Measurements from ENCODE around the gene CAMK1G. TPM values are rescaled to one million over a fixed set of nuclear protein-coding genes. Genes with fewer than 3 reads are reported as not detected.

CAMK1G gene
- polyA plus RNA-seq, 6 donors from 2014 or later = not detected

DNA sequence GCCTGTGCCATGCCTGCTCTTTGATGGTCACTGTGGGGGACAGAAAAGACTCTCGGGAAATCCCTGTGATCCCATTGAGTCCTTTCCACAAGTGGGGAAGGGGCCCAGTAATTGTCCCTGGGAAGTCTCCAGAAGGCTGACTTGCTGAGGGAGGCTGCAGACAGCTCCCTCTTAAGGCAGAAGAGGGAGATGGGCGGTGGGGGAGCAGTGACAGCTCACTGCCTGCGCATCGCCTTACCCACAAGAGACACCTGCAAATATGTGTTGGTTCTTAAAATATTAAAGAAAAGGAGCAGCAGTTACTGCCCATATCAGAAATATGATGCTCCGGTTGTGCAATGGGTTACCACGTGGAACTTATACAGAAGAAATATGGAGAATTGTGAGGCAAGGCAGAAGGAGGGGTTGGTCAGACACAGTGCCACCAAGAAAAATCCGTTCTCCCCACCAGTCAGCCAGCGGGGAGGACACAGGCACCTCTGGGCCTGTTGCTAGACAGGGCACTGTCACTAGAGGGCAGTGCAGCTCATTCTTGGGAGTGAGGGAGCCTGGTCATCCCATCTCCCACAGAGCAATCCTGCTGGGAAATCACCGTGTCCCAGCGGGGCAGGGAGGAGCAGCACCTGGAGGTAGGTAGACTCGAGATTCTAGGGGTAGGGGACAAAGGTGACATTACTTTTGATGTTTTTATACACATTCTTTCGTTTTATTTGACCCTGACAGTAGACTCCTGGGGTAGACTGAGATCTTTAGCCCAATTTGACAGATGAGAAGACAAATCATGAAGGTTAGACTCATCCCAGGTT, 6.9 kb upstream of the CAMK1G start:
- ATAC-seq (ENCODE audit: low read depth in 2 of 2) = peak in 1 of 2 donors; percentile 39
- Mint-ChIP-seq H3K4me3 (no peak overlapping the region), H3K4me1 (no peaks in the 10 kb centered on the region), H3K27me3 (peaks cover 9 to 27% (median 26%) of the 10 kb centered on the region in 3 donors), H3K9me3 (no peaks in the 10 kb centered on the region), H3K27ac (no peak overlapping the region), H3K36me3 (no peaks in the 10 kb centered on the region)
- peak; percentile 15 for DNase-seq

GRCh38 chr1:209577346-209577745, 6.2 kb upstream of the CAMK1G start:
- no peaks in the 10 kb centered on the region for H3K36me3 Mint-ChIP-seq
- H3K27ac Mint-ChIP-seq = no peak overlapping the region
- ATAC-seq (ENCODE audit: low read depth in 2 of 2) = no peak
- H3K4me1 Mint-ChIP-seq = no peaks in the 10 kb centered on the region
- H3K27me3 Mint-ChIP-seq = peaks cover 6 to 20% (median 20%) of the 10 kb centered on the region in 3 donors
- H3K9me3 Mint-ChIP-seq = no peaks in the 10 kb centered on the region
- DNase-seq = no peak
- no peak overlapping the region for H3K4me3 Mint-ChIP-seq

DNA sequence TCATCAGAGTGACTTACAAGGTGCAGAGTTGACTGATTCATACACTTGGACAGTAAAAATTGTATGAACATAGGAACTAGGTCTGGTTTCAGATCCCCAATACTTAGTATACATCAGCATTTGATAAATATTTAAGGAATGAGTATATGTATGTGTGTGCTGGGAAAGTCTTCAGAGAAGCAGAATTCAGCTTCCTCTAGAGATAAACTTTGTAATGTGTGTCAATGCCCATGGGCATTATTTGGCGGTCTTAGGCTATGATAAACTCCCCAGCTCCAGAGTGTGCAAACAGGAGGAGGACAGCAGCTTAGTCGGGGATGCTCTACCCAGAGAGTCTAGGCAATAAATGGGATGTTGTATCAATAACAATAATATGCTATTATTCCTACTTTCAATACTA, 2.9 kb upstream of the CAMK1G start:
- Mint-ChIP-seq H3K4me1 (no peaks in the 10 kb centered on the region), H3K9me3 (no peaks in the 10 kb centered on the region), H3K27ac (no peak overlapping the region), H3K4me3 (no peak overlapping the region), H3K27me3 (peaks cover 6 to 8% (median 8%) of the 10 kb centered on the region in 3 donors), H3K36me3 (no peaks in the 10 kb centered on the region)
- DNase-seq = no peak
- no peak for ATAC-seq (ENCODE audit: low read depth in 2 of 2)

DNA sequence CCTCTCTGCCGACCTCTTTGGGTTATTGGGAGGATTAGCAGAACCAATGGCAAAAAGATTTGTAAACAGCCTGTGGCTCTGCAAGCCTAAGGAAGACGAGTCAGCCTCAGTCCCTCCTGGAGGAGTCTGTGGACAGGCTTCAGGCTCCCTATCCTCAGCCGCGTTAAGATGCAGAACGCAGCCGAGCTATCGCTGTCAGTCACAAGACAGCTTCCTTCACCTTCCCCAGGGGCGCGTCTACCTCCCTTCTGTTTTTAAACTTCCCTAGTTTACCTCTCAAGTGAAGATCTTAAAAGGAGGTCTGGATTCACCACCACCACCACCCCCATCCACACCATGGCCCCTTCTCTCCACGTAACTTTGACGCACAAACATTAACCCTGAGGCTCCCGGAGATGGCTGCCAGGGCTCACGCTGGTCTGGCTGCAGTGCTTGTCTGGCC, 738 bp downstream of the CAMK1G start:
- Mint-ChIP-seq H3K9me3 (peaks cover 0 to 2% (median 0%) of the 10 kb centered on the region in 7 donors), H3K27me3 (peaks cover 7 to 30% (median 11%) of the 10 kb centered on the region in 3 donors), H3K4me1 (no peaks in the 10 kb centered on the region), H3K4me3 (no peak overlapping the region), H3K36me3 (no peaks in the 10 kb centered on the region), H3K27ac (no peak overlapping the region)
- DNase-seq (no peak), ATAC-seq (ENCODE audit: low read depth in 2 of 2) (no peak)

- DNase-seq = no peak
- peaks cover 10 to 38% (median 20%) of the 10 kb centered on the region in 3 donors for H3K27me3 Mint-ChIP-seq
- H3K9me3 Mint-ChIP-seq = peaks cover 0 to 2% (median 0%) of the 10 kb centered on the region in 7 donors
- no peak overlapping the region for H3K27ac Mint-ChIP-seq
- no peak overlapping the region for H3K4me3 Mint-ChIP-seq
- no peak for ATAC-seq (ENCODE audit: low read depth in 2 of 2)
- no peaks in the 10 kb centered on the region for H3K36me3 Mint-ChIP-seq
- H3K4me1 Mint-ChIP-seq = no peaks in the 10 kb centered on the region
These were observed 1.7 kb downstream of the CAMK1G start for GRCh38 chr1:209585197-209585596.

DNA sequence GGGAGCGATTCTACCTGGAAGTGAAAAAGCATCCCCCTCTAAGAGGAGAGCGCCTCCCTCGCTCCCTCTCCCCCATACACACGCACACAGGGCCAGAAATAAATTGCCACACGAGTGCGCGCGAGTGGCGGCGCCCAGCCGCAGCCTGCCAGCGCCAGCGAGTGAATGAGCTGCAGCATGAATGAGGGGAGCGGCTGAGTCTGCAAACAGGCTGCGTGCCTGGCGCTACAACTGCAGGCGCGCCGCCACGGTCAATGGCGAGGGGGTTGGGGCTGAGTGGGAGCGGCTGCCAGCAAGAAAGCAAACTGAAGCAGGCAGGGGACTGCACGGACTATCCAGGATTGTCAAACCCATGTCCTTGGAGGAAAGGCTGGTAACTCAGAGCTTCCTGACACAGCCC, 2.2 kb downstream of the CAMK1G start:
- ATAC-seq (ENCODE audit: low read depth in 2 of 2) = no peak
- Mint-ChIP-seq H3K9me3 (peaks cover 0 to 2% (median 0%) of the 10 kb centered on the region in 7 donors), H3K4me3 (no peak overlapping the region), H3K36me3 (no peaks in the 10 kb centered on the region), H3K27me3 (peaks cover 14 to 41% (median 22%) of the 10 kb centered on the region in 3 donors), H3K4me1 (no peaks in the 10 kb centered on the region), H3K27ac (no peak overlapping the region)
- DNase-seq = no peak

DNA sequence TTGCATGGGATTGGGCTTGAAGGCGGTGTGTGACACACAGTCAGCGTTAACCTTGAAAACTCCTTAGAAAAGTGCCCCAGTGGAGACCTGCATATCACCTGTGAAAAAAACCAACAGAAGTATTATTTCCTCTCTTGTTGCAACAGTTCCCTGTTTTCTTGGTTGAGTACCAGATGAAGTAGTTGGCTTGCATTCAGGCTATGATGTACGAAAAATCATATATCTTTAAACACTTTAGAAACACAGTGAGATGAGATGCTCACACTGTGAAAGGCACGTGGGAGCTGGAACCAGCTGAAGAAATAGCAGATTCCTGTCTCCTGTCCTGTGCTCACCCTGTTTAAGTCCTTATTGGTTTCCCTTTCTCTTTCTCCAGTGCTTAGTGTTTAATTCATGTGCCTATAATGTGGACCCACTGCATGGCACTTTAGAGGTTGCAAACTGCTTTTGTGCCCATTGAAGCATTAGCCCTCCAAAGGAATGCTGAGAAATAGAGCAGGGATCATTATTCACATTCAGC, 2.8 kb downstream of the CAMK1G start:
- Mint-ChIP-seq H3K27ac (no peak overlapping the region), H3K27me3 (peaks cover 15 to 42% (median 22%) of the 10 kb centered on the region in 3 donors), H3K4me3 (no peak overlapping the region), H3K4me1 (no peaks in the 10 kb centered on the region), H3K36me3 (no peaks in the 10 kb centered on the region), H3K9me3 (peaks cover 0 to 2% (median 0%) of the 10 kb centered on the region in 7 donors)
- ATAC-seq (ENCODE audit: low read depth in 2 of 2) (no peak), DNase-seq (no peak)

DNA sequence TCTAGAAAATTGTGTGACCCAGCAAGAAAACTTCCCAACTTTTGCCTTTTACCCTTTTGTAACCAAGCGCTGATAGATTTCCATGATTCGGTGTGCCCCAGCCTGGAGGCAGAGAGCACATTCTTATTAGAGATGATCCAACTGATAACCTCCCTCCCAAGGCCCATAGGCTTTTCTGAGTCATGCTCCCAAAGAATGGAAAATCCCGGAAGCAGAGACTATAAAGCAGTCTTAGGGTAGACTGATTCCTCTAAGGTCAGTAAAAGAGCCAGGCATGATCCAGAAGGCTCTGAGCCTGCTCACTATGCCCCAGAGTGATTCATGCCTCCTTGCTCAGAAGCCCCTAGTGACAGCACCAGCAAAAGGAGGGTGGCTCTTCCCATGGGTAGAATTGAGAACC, 4.3 kb downstream of the CAMK1G start:
- no peak for DNase-seq
- Mint-ChIP-seq H3K27me3 (peaks cover 20 to 48% (median 28%) of the 10 kb centered on the region in 3 donors), H3K27ac (no peak overlapping the region), H3K36me3 (no peaks in the 10 kb centered on the region), H3K4me1 (no peaks in the 10 kb centered on the region), H3K4me3 (no peak overlapping the region), H3K9me3 (peaks cover 0 to 4% (median 0%) of the 10 kb centered on the region in 7 donors)
- no peak for ATAC-seq (ENCODE audit: low read depth in 2 of 2)

DNA sequence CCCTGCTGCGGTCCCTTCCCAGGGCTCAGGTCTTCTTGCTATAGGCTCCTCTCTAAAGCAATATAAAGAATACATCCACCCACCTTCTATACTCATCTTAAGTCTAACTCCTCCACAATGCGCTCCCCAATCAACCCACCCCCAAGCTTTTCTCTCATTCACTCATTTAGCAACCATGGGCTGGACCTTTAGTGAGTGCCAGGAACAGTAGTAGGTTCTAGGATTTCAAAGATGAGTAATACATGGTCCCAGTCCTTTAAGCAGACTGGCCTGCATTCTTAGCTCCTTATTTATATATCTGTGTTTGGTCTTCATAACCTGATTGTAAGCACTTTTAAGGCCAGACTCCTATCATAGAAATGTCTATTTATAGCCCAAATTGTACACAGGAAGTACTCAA, 5.9 kb downstream of the CAMK1G start:
- Mint-ChIP-seq H3K27ac (no peak overlapping the region), H3K27me3 (peaks cover 33 to 62% (median 42%) of the 10 kb centered on the region in 3 donors), H3K36me3 (no peaks in the 10 kb centered on the region), H3K9me3 (peaks cover 0 to 4% (median 0%) of the 10 kb centered on the region in 7 donors), H3K4me1 (no peaks in the 10 kb centered on the region), H3K4me3 (no peak overlapping the region)
- DNase-seq (no peak), ATAC-seq (ENCODE audit: low read depth in 2 of 2) (no peak)

DNA sequence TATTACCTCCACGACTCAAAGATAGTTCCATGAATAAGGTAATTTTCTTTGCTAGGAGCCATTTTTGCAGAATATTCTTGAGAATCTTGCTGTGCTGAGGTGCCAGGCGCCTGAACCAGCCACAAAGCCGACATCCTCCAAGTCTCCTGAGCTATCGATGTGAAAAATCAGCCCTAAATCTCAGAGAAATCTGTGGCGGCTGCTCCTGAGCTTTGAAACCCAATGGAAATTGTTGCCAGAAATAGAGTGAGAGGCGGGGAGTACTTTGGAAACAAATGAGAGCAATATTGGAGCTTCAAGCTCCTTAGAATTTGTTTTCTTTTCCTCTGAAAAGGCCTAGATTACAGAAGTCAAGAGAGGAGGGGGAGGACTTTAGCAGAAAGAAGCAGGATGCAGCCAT, 6.3 kb downstream of the CAMK1G start:
- Mint-ChIP-seq H3K27ac (peak overlapping the region in 1 of 6 donors; percentile 30), H3K4me1 (no peaks in the 10 kb centered on the region), H3K9me3 (peaks cover 0 to 4% (median 0%) of the 10 kb centered on the region in 7 donors), H3K27me3 (peaks cover 35 to 63% (median 45%) of the 10 kb centered on the region in 3 donors), H3K36me3 (no peaks in the 10 kb centered on the region), H3K4me3 (no peak overlapping the region)
- DNase-seq = no peak
- ATAC-seq (ENCODE audit: low read depth in 2 of 2) = no peak

DNA sequence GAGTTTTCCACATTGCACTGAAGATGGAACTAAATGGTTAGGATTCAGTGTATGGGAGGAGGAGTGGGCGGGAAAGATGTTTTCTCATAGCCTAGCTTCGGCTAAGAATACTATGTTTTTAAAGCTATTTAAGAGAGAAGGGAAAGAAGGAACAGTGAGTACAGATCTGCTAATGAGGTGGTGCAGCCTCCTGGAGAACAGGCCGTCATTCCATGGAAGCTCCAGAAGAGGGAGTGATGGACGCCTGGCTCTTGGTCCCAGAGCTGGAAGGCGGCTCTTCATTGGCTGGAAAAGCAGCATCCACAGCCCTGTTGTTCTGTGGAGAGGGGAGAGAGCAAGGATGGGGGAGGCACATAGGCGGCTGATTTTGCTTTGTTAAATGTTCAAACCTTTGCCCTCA, 6.9 kb downstream of the CAMK1G start:
- peaks cover 40 to 68% (median 51%) of the 10 kb centered on the region in 3 donors for H3K27me3 Mint-ChIP-seq

GRCh38 chr1:209593747-209594146, 10.2 kb downstream of the CAMK1G start:
- no peaks in the 10 kb centered on the region for H3K4me1 Mint-ChIP-seq
- no peak for ATAC-seq (ENCODE audit: low read depth in 2 of 2)
- H3K27me3 Mint-ChIP-seq = peaks cover 48 to 56% (median 51%) of the 10 kb centered on the region in 3 donors
- DNase-seq = no peak
- H3K4me3 Mint-ChIP-seq = no peak overlapping the region
- H3K36me3 Mint-ChIP-seq = no peaks in the 10 kb centered on the region
- H3K27ac Mint-ChIP-seq = no peak overlapping the region
- peaks cover 0 to 2% (median 0%) of the 10 kb centered on the region in 7 donors for H3K9me3 Mint-ChIP-seq

More for the DNA sequence above, 6.9 kb downstream of the CAMK1G start:
- DNase-seq (no peak), ATAC-seq (ENCODE audit: low read depth in 2 of 2) (no peak)
- peaks cover 0 to 4% (median 0%) of the 10 kb centered on the region in 7 donors for H3K9me3 Mint-ChIP-seq
- no peaks in the 10 kb centered on the region for H3K4me1 Mint-ChIP-seq
- H3K36me3 Mint-ChIP-seq = no peaks in the 10 kb centered on the region
- no peak overlapping the region for H3K4me3 Mint-ChIP-seq
- H3K27ac Mint-ChIP-seq = no peak overlapping the region

DNA sequence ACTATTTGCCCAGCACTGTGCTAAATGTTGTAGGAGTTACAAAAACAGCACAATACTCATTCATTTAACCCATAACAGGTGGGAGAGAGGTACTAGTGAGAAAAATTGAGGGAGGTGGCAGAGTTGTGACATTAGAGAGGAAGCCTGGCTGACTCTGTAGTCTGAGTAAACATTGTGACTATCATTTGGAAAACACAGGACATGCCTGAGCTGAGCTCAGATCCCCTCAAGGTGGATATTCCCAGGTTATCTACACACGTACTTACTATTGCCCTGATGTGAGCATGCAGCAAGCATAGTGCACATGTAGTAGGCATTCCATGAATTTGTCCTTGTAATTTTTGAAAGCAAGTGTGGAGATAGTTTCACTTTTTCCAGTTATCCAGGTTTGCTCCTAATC, 10.9 kb downstream of the CAMK1G start:
- H3K27me3 Mint-ChIP-seq = peaks cover 52 to 58% (median 54%) of the 10 kb centered on the region in 3 donors

DNA sequence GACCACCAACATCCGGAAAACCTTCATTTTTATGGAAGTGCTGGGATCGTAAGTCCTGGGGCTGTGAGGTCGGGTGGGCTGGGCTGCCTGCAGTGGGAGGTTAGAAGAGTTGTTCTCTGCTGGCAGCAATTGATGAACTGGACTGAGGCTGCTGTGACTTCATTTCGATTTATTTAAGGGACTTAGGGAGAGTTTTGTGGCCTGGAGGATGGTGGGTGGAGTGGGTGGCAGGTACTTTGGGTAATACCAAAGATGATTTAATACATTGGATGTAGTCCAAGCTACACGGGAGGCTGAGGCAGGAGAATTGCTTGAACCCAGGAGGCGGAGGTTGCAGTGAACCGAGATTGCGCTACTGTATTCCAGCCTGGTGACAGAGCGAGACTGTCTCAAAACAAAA, 11.5 kb downstream of the CAMK1G start:
- Mint-ChIP-seq H3K4me3 (no peak overlapping the region), H3K27ac (no peak overlapping the region), H3K4me1 (no peaks in the 10 kb centered on the region), H3K9me3 (peaks cover 0 to 2% (median 0%) of the 10 kb centered on the region in 7 donors), H3K36me3 (no peaks in the 10 kb centered on the region), H3K27me3 (peaks cover 51 to 58% (median 58%) of the 10 kb centered on the region in 3 donors)
- no peak for ATAC-seq (ENCODE audit: low read depth in 2 of 2)
- no peak for DNase-seq

More for the DNA sequence above, 10.9 kb downstream of the CAMK1G start:
- Mint-ChIP-seq H3K27ac (no peak overlapping the region), H3K9me3 (peaks cover 0 to 2% (median 0%) of the 10 kb centered on the region in 7 donors), H3K4me3 (no peak overlapping the region), H3K36me3 (no peaks in the 10 kb centered on the region), H3K4me1 (no peaks in the 10 kb centered on the region)
- DNase-seq (no peak), ATAC-seq (ENCODE audit: low read depth in 2 of 2) (no peak)

All from naive B cell (primary cell).